Measurements from ENCODE around the gene NFATC4.

GRCh38 chr14:24361326-24361725, 6.7 kb upstream of the NFATC4 start:
- TF ChIP-seq CTCF (IDR thresholded peaks at IDR 0.05) (no peak), EP300 (IDR thresholded peaks at IDR 0.05) (no peak), POLR2A (IDR thresholded peaks at IDR 0.05) (no peak)

Measured in sigmoid colon (tissue), 4 donors.